ENCODE results near the gene TRIP6.

TRIP6 gene

DNA sequence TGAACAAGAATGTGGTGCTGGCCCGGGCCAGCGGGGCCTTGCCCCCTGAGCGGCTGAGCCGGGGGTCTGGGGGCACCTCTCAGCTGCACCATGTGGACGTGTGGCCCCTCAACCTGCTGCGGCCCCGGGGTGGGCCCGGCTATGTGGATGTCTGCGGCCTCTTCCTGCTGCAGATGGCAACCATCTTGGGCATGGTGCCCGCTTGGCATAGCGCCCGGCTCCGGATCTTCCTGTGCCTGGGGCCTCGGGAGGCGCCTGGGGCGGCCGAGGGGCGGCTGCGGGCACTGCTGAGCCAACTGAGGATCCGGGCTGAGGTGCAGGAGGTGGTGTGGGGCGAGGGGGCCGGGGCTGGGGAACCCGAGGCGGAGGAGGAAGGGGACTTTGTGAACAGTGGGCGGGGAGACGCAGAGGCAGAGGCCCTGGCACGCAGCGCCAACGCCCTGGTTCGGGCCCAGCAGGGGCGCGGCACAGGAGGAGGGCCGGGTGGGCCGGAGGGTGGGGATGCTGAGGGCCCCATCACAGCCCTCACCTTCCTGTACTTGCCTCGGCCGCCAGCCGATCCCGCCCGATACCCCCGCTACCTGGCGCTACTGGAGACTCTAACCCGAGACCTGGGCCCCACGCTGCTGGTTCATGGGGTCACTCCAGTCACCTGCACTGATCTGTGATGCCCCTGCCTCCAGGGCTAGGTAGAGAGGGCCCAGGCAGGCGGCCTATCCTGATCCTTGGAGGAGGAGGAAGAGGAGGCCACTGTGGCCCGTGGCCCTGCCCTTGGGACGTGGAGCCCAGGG lies 1.1 kb upstream of the TRIP6 start:
- Histone ChIP-seq H3K9ac (ENCODE audit: low read depth, low read length) (peak overlapping the region; percentile 99), H3K36me3 (ENCODE audit: insufficient read depth, low read length) (peaks cover 41% of the 10 kb centered on the region), H3K4me1 (ENCODE audit: insufficient read depth, low read length) (peaks cover 26% of the 10 kb centered on the region), H3K4me2 (ENCODE audit: insufficient read depth, low read length) (peak overlapping the region; percentile 89), H3K9me3 (ENCODE audit: insufficient read depth, low read length, severe bottlenecking) (no peaks in the 10 kb centered on the region), H3K4me3 (ENCODE audit: low read depth in 1 of 2, low read length in 2 of 2) (peak overlapping the region in 1 of 2 experiments; percentile 88; a peak in 2 of 4 replicates), H2AFZ (ENCODE audit: low read depth, low read length) (peak overlapping the region; percentile 74), H4K20me1 (ENCODE audit: insufficient read depth, low read length) (0 out of 2 replicates have a peak, but pooled peaks cover 1% of the 10 kb centered on the region), H3K27me3 (ENCODE audit: insufficient read depth, low read length, poor library complexity) (no peaks in the 10 kb centered on the region), H3K27ac (ENCODE audit: low read length) (peak overlapping the region; percentile 96), H3K79me2 (ENCODE audit: insufficient read depth, low read length) (peaks cover 39% of the 10 kb centered on the region)
- no peak for ATAC-seq (ENCODE audit: insufficient read depth, low read depth)
- no peak for DNase-seq
- TF ChIP-seq, protein P1, sequence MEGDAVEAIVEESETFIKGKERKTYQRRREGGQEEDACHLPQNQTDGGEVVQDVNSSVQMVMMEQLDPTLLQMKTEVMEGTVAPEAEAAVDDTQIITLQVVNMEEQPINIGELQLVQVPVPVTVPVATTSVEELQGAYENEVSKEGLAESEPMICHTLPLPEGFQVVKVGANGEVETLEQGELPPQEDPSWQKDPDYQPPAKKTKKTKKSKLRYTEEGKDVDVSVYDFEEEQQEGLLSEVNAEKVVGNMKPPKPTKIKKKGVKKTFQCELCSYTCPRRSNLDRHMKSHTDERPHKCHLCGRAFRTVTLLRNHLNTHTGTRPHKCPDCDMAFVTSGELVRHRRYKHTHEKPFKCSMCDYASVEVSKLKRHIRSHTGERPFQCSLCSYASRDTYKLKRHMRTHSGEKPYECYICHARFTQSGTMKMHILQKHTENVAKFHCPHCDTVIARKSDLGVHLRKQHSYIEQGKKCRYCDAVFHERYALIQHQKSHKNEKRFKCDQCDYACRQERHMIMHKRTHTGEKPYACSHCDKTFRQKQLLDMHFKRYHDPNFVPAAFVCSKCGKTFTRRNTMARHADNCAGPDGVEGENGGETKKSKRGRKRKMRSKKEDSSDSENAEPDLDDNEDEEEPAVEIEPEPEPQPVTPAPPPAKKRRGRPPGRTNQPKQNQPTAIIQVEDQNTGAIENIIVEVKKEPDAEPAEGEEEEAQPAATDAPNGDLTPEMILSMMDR (IDR thresholded peaks at IDR 0.05; ENCODE audit: borderline replicate concordance, extremely low read depth, low read length, poor library complexity, severe bottlenecking), result no peak
- TF ChIP-seq EZH2 (IDR thresholded peaks at IDR 0.05; ENCODE audit: borderline replicate concordance, low read depth, low read length, severe bottlenecking), result no peak

DNA sequence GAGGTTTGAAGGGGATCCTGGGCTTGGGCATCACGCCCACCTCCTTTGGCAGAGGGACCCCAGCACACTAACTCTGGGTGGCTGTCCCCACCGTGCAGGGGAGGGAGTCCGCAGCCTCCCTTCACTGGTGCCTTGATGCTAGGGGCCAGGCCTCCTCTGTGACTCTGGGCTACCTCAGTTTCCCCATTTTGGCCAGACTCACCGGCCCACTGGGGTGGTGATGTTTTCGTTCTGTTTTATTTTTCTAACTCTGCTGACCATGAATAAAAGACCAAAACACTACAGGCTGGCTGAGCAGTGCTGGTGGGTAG lies 503 bp upstream of the TRIP6 start:
- H4K20me1 ChIP-seq (ENCODE audit: insufficient read depth, low read length), result no peaks in the 10 kb centered on the region
- H3K27ac ChIP-seq (ENCODE audit: low read length), result peak overlapping the region; percentile 96
- no peaks in the 10 kb centered on the region for H3K9me3 ChIP-seq (ENCODE audit: insufficient read depth, low read length, severe bottlenecking)
- peak overlapping the region; percentile 88 to 90; a peak in 3 of 4 replicates for H3K4me3 ChIP-seq (ENCODE audit: low read depth in 1 of 2, low read length in 2 of 2)
- H3K36me3 ChIP-seq (ENCODE audit: insufficient read depth, low read length), result peaks cover 41% of the 10 kb centered on the region
- no peak for TF ChIP-seq EZH2 (IDR thresholded peaks at IDR 0.05; ENCODE audit: borderline replicate concordance, low read depth, low read length, severe bottlenecking)
- TF ChIP-seq, protein P1 (IDR thresholded peaks at IDR 0.05; ENCODE audit: borderline replicate concordance, extremely low read depth, low read length, poor library complexity, severe bottlenecking), result no peak
- DNase-seq, result no peak
- H3K79me2 ChIP-seq (ENCODE audit: insufficient read depth, low read length), result peaks cover 39% of the 10 kb centered on the region
- ATAC-seq (ENCODE audit: insufficient read depth, low read depth), result peak; percentile 20
- no peaks in the 10 kb centered on the region for H3K27me3 ChIP-seq (ENCODE audit: insufficient read depth, low read length, poor library complexity)
- H3K4me1 ChIP-seq (ENCODE audit: insufficient read depth, low read length), result peaks cover 26% of the 10 kb centered on the region
- peak overlapping the region; percentile 74 for H2AFZ ChIP-seq (ENCODE audit: low read depth, low read length)
- H3K4me2 ChIP-seq (ENCODE audit: insufficient read depth, low read length), result peak overlapping the region; percentile 89
- peak overlapping the region; percentile 99 for H3K9ac ChIP-seq (ENCODE audit: low read depth, low read length)

DNA sequence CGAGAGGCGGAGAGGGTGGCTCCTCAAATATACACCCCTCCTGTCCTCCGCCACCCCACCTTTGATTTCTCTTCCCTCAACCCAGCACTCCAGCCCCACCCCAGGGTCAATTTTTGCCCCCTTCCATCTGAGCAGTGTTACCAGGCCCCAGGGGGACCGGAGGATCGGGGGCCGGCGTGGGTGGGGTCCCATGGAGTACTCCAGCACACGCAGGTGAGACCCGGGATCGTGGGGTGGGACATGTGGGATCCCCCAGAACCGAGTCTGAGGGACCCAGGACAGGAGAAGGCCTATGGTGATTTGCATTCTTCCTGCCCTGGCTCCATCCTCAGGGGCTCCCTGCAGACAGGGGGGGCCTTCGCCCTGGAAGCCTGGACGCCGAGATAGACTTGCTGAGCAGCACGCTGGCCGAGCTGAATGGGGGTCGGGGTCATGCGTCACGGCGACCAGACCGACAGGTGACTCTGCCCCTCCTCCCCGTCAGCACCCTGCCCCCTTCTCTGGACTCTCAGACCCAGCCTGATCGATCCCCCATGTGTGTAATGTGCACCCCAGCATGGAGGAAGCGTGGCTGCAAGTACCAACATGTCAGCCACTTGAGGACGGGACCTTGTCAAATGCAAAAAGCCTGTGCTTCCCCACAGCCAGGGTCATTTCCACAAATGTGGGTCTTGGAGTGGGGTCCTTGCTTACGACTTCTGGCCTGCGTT lies 744 bp downstream of the TRIP6 start:
- H3K27me3 ChIP-seq (ENCODE audit: insufficient read depth, low read length, poor library complexity), result no peaks in the 10 kb centered on the region
- no peak for TF ChIP-seq EZH2 (IDR thresholded peaks at IDR 0.05; ENCODE audit: borderline replicate concordance, low read depth, low read length, severe bottlenecking)
- TF ChIP-seq, protein P1 (IDR thresholded peaks at IDR 0.05; ENCODE audit: borderline replicate concordance, extremely low read depth, low read length, poor library complexity, severe bottlenecking), result no peak
- H3K9me3 ChIP-seq (ENCODE audit: insufficient read depth, low read length, severe bottlenecking), result no peaks in the 10 kb centered on the region
- H2AFZ ChIP-seq (ENCODE audit: low read depth, low read length), result peak overlapping the region; percentile 74
- peak overlapping the region; percentile 96 for H3K27ac ChIP-seq (ENCODE audit: low read length)
- peaks cover 50% of the 10 kb centered on the region for H3K36me3 ChIP-seq (ENCODE audit: insufficient read depth, low read length)
- peaks cover 39% of the 10 kb centered on the region for H3K79me2 ChIP-seq (ENCODE audit: insufficient read depth, low read length)
- H3K4me1 ChIP-seq (ENCODE audit: insufficient read depth, low read length), result peaks cover 26% of the 10 kb centered on the region
- H4K20me1 ChIP-seq (ENCODE audit: insufficient read depth, low read length), result no peaks in the 10 kb centered on the region
- H3K9ac ChIP-seq (ENCODE audit: low read depth, low read length), result peak overlapping the region; percentile 99
- ATAC-seq (ENCODE audit: insufficient read depth, low read depth) (no peak; the same call in 1 of the 3 replicates), DNase-seq (no peak)
- H3K4me2 ChIP-seq (ENCODE audit: insufficient read depth, low read length), result peak overlapping the region; percentile 89
- H3K4me3 ChIP-seq (ENCODE audit: low read depth in 1 of 2, low read length in 2 of 2), result peak overlapping the region; percentile 88 to 90

Data from DND-41 (cell line).